Bladder microvascular endothelial cell (primary cell): ENCODE measurements around the gene ZNF473. TPM values are rescaled to one million over a fixed set of nuclear protein-coding genes. Genes with fewer than 3 reads are reported as not detected.

Experiments used
- total RNA-seq: library from RNA; depleted of rRNA; stranded (reverse); fragments of >200 nt; gene quantifications from 2 replicates; pipeline ENCODE4 v1.2.3, GENCODE V29; 2014

Gene ZNF473
- total RNA-seq = 6.2 and 7.6 TPM in 2 replicates

GRCh38 chr19:50025794-50026549 is at the start of gene ZNF473:
Gene ZNF473, plus strand, starts transcription at chr19:50026005. Its CDS starts 5,078 bp downstream, at chr19:50031083.

GRCh38 chr19:50025022-50025793 is 597 bp upstream of the ZNF473 start, which contains the start of gene VRK3:
Gene VRK3, minus strand, starts transcription at chr19:50025372. Its CDS starts 9,210 bp downstream, at chr19:50016162.

Other genes with a start within 250 kb of the ZNF473 start
- 19.3 and 20.0 TPM in 2 replicates for gene FUZ, start 212.7 kb upstream of the ZNF473 start, total RNA-seq
- 9.7 and 25.1 TPM in 2 replicates for gene MED25, start 207.7 kb upstream of the ZNF473 start, total RNA-seq
- gene PTOV1, start 174.8 kb upstream of the ZNF473 start, total RNA-seq = 37.2 and 79.3 TPM in 2 replicates
- 32.1 and 46.5 TPM in 2 replicates for gene PNKP, start 158.4 kb upstream of the ZNF473 start, total RNA-seq
- gene AKT1S1, start 148.7 kb upstream of the ZNF473 start, total RNA-seq = 6.6 and 12.7 TPM in 2 replicates
- gene TBC1D17, start 148.3 kb upstream of the ZNF473 start, total RNA-seq = 7.8 and 10.9 TPM in 2 replicates
- gene IL4I1, start 129.1 kb upstream of the ZNF473 start, total RNA-seq = 4.0 and 7.0 TPM in 2 replicates
- 3.4 and 5.8 TPM in 2 replicates for gene ATF5, start 96.8 kb upstream of the ZNF473 start, total RNA-seq
- 21.0 and 49.7 TPM in 2 replicates for gene NUP62, start 96.5 kb upstream of the ZNF473 start, total RNA-seq
- not detected in 2 replicates for gene SIGLEC11, start 64.8 kb upstream of the ZNF473 start, total RNA-seq
- gene VRK3, start 633 bp upstream of the ZNF473 start, total RNA-seq = 15.2 and 20.6 TPM in 2 replicates
- gene IZUMO2, start 137.3 kb downstream of the ZNF473 start, total RNA-seq = not detected in 2 replicates
- 0.38 TPM in 1 of 2 replicates, not detected in the other for gene MYH14, start 177.6 kb downstream of the ZNF473 start, total RNA-seq